NCI-H446 (cell line): Measurements from ENCODE around the gene PARD3B.

ENCODE experiments used
- DNase-seq, 2 experiments: peaks; one replicate each; lab custom pipeline; 2025; lab: John Stamatoyannopoulos, UW

The PARD3B gene

GRCh38 chr2:205012961-205013360 is 467.7 kb downstream of the PARD3B start:
- DNase-seq: no peak

GRCh38 chr2:205013586-205013985 is 468.3 kb downstream of the PARD3B start:
- no peak for DNase-seq

GRCh38 chr2:205014201-205014600 is 468.9 kb downstream of the PARD3B start:
- DNase-seq: no peak

GRCh38 chr2:205017381-205017780 is 472.1 kb downstream of the PARD3B start:
- DNase-seq: no peak

GRCh38 chr2:205017912-205018311 is 472.6 kb downstream of the PARD3B start:
- DNase-seq: no peak

GRCh38 chr2:205020673-205021072 is 475.4 kb downstream of the PARD3B start:
- peak in 1 of 2 experiments; percentile 10 for DNase-seq

GRCh38 chr2:205022841-205023240 is 477.6 kb downstream of the PARD3B start:
- peak; percentile 24 to 69 for DNase-seq

- peak; percentile 11 to 66 for DNase-seq
Measured at GRCh38 chr2:205024822-205025518, 479.7 kb downstream of the PARD3B start.

- DNase-seq: no peak
Measured at GRCh38 chr2:205025580-205026240, 480.4 kb downstream of the PARD3B start.

GRCh38 chr2:205030695-205031094 is 485.4 kb downstream of the PARD3B start:
- DNase-seq: no peak

GRCh38 chr2:205032093-205032551 is 486.8 kb downstream of the PARD3B start:
- no peak for DNase-seq

- DNase-seq: no peak
Measured at GRCh38 chr2:205033431-205033830, 488.2 kb downstream of the PARD3B start.

GRCh38 chr2:205034034-205034433 is 488.8 kb downstream of the PARD3B start:
- no peak for DNase-seq

- no peak for DNase-seq
Measured at GRCh38 chr2:205040323-205040722, 495.0 kb downstream of the PARD3B start.

GRCh38 chr2:205041472-205042130 is 496.3 kb downstream of the PARD3B start:
- DNase-seq: no peak

- no peak for DNase-seq
Measured at GRCh38 chr2:205043285-205043684, 498.0 kb downstream of the PARD3B start.

GRCh38 chr2:205045706-205046105 is 500.4 kb downstream of the PARD3B start:
- DNase-seq: no peak

- DNase-seq: no peak
Measured at GRCh38 chr2:205047273-205047839, 502.1 kb downstream of the PARD3B start.

GRCh38 chr2:205051417-205051816 is 506.1 kb downstream of the PARD3B start:
- no peak for DNase-seq

GRCh38 chr2:205052781-205053180 is 507.5 kb downstream of the PARD3B start:
- no peak for DNase-seq

GRCh38 chr2:205053827-205054410 is 508.6 kb downstream of the PARD3B start:
- no peak for DNase-seq

GRCh38 chr2:205054789-205055188 is 509.5 kb downstream of the PARD3B start:
- DNase-seq: no peak
